Panc1 (cell line): Measurements from ENCODE around the gene FAT1. TPM values are rescaled to one million over a fixed set of nuclear protein-coding genes. Genes with fewer than 3 reads are reported as not detected.

Source experiments
- ATAC-seq: fragments of 200-7000 bp; cut with Tn5 transposase; 2 replicates; pipeline ENCODE4 v1.9.1; 2020; ENCODE audit warnings: mild to moderate bottlenecking, moderate library complexity
- BruUV-seq: library from RNA; stranded (reverse); fragments of 400-500 nt; replicated peaks from 2 replicates; lab custom pipeline; 2021; lab: Mats Ljungman, UMichigan
- CTCF ChIA-PET: fragments of 300-600 bp; sonication (Branson Sonifier 250); formaldehyde crosslinking; loops from one replicate; lab custom pipeline; 2022; ENCODE audit warnings: antibody characterized with exemption; lab: Charles Lee
- POLR2A ChIA-PET: fragments of 300-600 bp; sonication (Branson Sonifier 250); formaldehyde crosslinking; loops from one replicate; lab custom pipeline; 2022; ENCODE audit warnings: antibody characterized with exemption; lab: Charles Lee
- DNase-seq: peaks from one replicate; pipeline ENCODE4 v3.0.0-alpha.2; 2010; ENCODE audit warnings: low read depth, low spot score
- H3K27ac ChIP-seq: 2 replicates; pipeline ENCODE4 v1.5.1; 2011; ENCODE audit warnings: mild to moderate bottlenecking, low read length, inconsistent platforms
- H3K27me3 ChIP-seq: fragments of 200-500 bp; sonication (Bioruptor generic); 2 replicates; pipeline ENCODE4 v1.6.0; 2014; ENCODE audit warnings: low read length, inconsistent platforms; ENCODE audit not compliant: control insufficient read depth, insufficient read depth
- H3K36me3 ChIP-seq: fragments of 200-500 bp; sonication (Bioruptor generic); 2 replicates; pipeline ENCODE4 v1.5.1; 2014; ENCODE audit warnings: inconsistent platforms, mild to moderate bottlenecking, low read length, moderate library complexity; ENCODE audit not compliant: control insufficient read depth, insufficient read depth
- H3K4me1 ChIP-seq: 2 replicates; pipeline ENCODE4 v1.5.1; 2011; ENCODE audit warnings: inconsistent platforms, mild to moderate bottlenecking, low read length, moderate library complexity; ENCODE audit not compliant: control insufficient read depth, insufficient read depth
- H3K4me3 ChIP-seq, 2 experiments: 2 replicates each; pipeline ENCODE4 v1.5.1; 2011 to 2012; ENCODE audit warnings: low read depth in 2 of 2, low read length in 2 of 2, mild to moderate bottlenecking in 2 of 2, inconsistent platforms in 1 of 2, moderate library complexity in 1 of 2
- H3K9me3 ChIP-seq: fragments of 200-500 bp; sonication (Bioruptor generic); 2 replicates; pipeline ENCODE4 v1.5.1; 2014; ENCODE audit warnings: low read depth, mild to moderate bottlenecking, inconsistent platforms, low read length, moderate library complexity; ENCODE audit not compliant: control insufficient read depth, insufficient read depth
- CTCF ChIP-seq: fragments of 450-650 bp; IDR thresholded peaks from 2 replicates; pipeline ENCODE4 v1.5.1; 2017; ENCODE audit warnings: mild to moderate bottlenecking
- POLR2AphosphoS5 ChIP-seq: IDR thresholded peaks from 2 replicates; pipeline ENCODE4 v1.6.1; 2012; ENCODE audit warnings: mild to moderate bottlenecking, low read depth, low read length, moderate library complexity
- REST ChIP-seq, 2 experiments: IDR thresholded peaks; 2 replicates each; pipeline ENCODE4 v1.6.1; 2011 to 2012; ENCODE audit warnings: low read depth in 2 of 2, control low read depth in 1 of 2, low read length in 1 of 2, mild to moderate bottlenecking in 1 of 2, moderate library complexity in 1 of 2; ENCODE audit not compliant: insufficient read depth in 1 of 2
- SIN3A ChIP-seq: IDR thresholded peaks from 2 replicates; pipeline ENCODE4 v1.6.1; 2012; ENCODE audit warnings: low read depth, mild to moderate bottlenecking, low read length, moderate library complexity, borderline replicate concordance; ENCODE audit not compliant: insufficient read depth
- TCF7L2 ChIP-seq: IDR thresholded peaks from 2 replicates; pipeline ENCODE4 v1.6.1; 2011; ENCODE audit warnings: mild to moderate bottlenecking, low read depth, low read length, inconsistent platforms
- in situ Hi-C: cut with HindIII; loops from 2 replicates; pipeline ENCODE4 v1.10.0; 2016; ENCODE audit warnings: low sequenced_read_pairs, low pct_unique_long_range_greater_than_20kb
- intact Hi-C: fragments of 100-400 bp; cut with micrococcal nuclease; formaldehyde crosslinking; loops from one replicate; pipeline ENCODE4 v1.10.0; 2022; ENCODE audit not compliant: unreplicated experiment
- total RNA-seq: library from RNA; stranded (reverse); gene quantifications from one replicate; pipeline ENCODE4 v1.2.1, GENCODE V29; 2021; ENCODE audit not compliant: unreplicated experiment

FAT1 gene
- total RNA-seq, 1 experiment from 2014 or later: 288 TPM

- TF ChIP-seq POLR2AphosphoS5: no peak
- no peak for TF ChIP-seq SIN3A
- TF ChIP-seq TCF7L2: no peak
- TF ChIP-seq CTCF: no peak
- no peak for TF ChIP-seq REST (IDR thresholded peaks at IDR 0.05; ENCODE audit: insufficient read depth in 1 of 2, low read depth in 2 of 2, low read length in 1 of 2)
- in situ Hi-C loops (no loop called here), intact Hi-C loops (no loop called here)
- ChIA-PET POLR2A (no interaction called here), CTCF (no interaction called here)
- H3K4me3 ChIP-seq: peak overlapping the region; percentile 4 to 36; a peak in 3 of 4 replicates
- peak overlapping the region; percentile 72 for H3K27ac ChIP-seq
- no TSS peak for BruUV-seq
- peaks cover 46% of the 10 kb centered on the region for H3K4me1 ChIP-seq
- peaks cover 13% of the 10 kb centered on the region for H3K36me3 ChIP-seq
- no peaks in the 10 kb centered on the region for H3K9me3 ChIP-seq
- peak; percentile 66 for ATAC-seq
- DNase-seq: no peak
- H3K27me3 ChIP-seq: no peaks in the 10 kb centered on the region
Observed at GRCh38 chr4:186651181-186651603, 72.5 kb downstream of the FAT1 start.

- BruUV-seq: no TSS peak
- Histone ChIP-seq H3K9me3 (no peaks in the 10 kb centered on the region), H3K36me3 (peaks cover 13% of the 10 kb centered on the region), H3K4me3 (no peak overlapping the region), H3K27me3 (no peaks in the 10 kb centered on the region), H3K4me1 (peaks cover 44% of the 10 kb centered on the region), H3K27ac (peak overlapping the region; percentile 59)
- no peak for DNase-seq
- CTCF ChIA-PET: no interaction called here
- intact Hi-C loops (no loop called here), in situ Hi-C loops (no loop called here)
- ATAC-seq: no peak
- TF ChIP-seq CTCF (no peak), POLR2AphosphoS5 (no peak), TCF7L2 (no peak), SIN3A (no peak), REST (IDR thresholded peaks at IDR 0.05; ENCODE audit: insufficient read depth in 1 of 2, low read depth in 2 of 2, low read length in 1 of 2) (no peak)
- POLR2A ChIA-PET: interaction anchor here (0.6 kb wide), 1 partner anchor 1596 kb away, joined by 3 read pairs; no protein-coding TSS in a partner anchor
Observed at GRCh38 chr4:186650401-186651180, 73.1 kb downstream of the FAT1 start.
